GM10248 (cell line): ENCODE results near the gene ELP4.
"Not testable (repeated sequence)": the region's sequence is repeated elsewhere in the genome, so short reads cannot be mapped to it uniquely, and the experiment has no call there.

Experiments
- CTCF ChIA-PET: fragments of 300-600 bp; sonication (Branson Sonifier 250); formaldehyde crosslinking; extraction: SDS; loops from one replicate; lab custom pipeline; 2021; ENCODE audit warnings: antibody characterized with exemption; lab: Yijun Ruan, JAX
- POLR2A ChIA-PET: fragments of 350-650 bp; sonication (Branson Sonifier 250); formaldehyde crosslinking; extraction: SDS; loops from one replicate; lab custom pipeline; 2020; ENCODE audit warnings: antibody characterized with exemption; lab: Yijun Ruan, JAX
- DNase-seq: peaks from one replicate; pipeline ENCODE4 v3.0.0; 2012; ENCODE audit errors: extremely low spot score
- CTCF ChIP-seq: IDR thresholded peaks from 2 replicates; pipeline ENCODE4 v1.5.1; 2012; ENCODE audit warnings: mild to moderate bottlenecking, low read depth; ENCODE audit errors: extremely low read depth, missing control alignments, control extremely low read depth

The ELP4 gene

GRCh38 chr11:31728432-31728831 lies 218.9 kb downstream of the ELP4 start:
- no peak for TF ChIP-seq CTCF
- no peak for DNase-seq
- ChIA-PET POLR2A (no interaction called here), CTCF (interaction anchor here (1.1 kb wide), 1 partner anchor 31 kb away, joined by 3 read pairs; no protein-coding TSS in a partner anchor)

- TF ChIP-seq CTCF: no peak
- POLR2A ChIA-PET: no interaction called here
- CTCF ChIA-PET: no interaction called here
- DNase-seq: no peak
These were observed 230.6 kb downstream of the ELP4 start for GRCh38 chr11:31740131-31740530.

GRCh38 chr11:31740731-31741368 lies 231.3 kb downstream of the ELP4 start:
- POLR2A ChIA-PET, CTCF ChIA-PET, DNase-seq: not testable (repeated sequence)

- POLR2A ChIA-PET: no interaction called here
- no peak for TF ChIP-seq CTCF
- DNase-seq: no peak
- CTCF ChIA-PET: no interaction called here
These were observed 238.0 kb downstream of the ELP4 start for GRCh38 chr11:31747581-31747980.

- POLR2A ChIA-PET: no interaction called here
- no peak for TF ChIP-seq CTCF
- CTCF ChIA-PET: interaction anchor here (1.0 to 1.3 kb wide), 2 partner anchors 27 to 228 kb away, joined by 3 read pairs; no protein-coding TSS in a partner anchor
- no peak for DNase-seq
These were observed 247.8 kb downstream of the ELP4 start for GRCh38 chr11:31757260-31757835.

- TF ChIP-seq CTCF: no peak
- DNase-seq: no peak
- POLR2A ChIA-PET: no interaction called here
- CTCF ChIA-PET: interaction anchor here (1.0 to 1.2 kb wide), 2 partner anchors 8 to 10 kb away, joined by 3 to 4 read pairs; no protein-coding TSS in a partner anchor
These were observed 252.1 kb downstream of the ELP4 start for GRCh38 chr11:31761636-31762035.

- TF ChIP-seq CTCF: no peak
- POLR2A ChIA-PET: no interaction called here
- DNase-seq: no peak
- CTCF ChIA-PET: interaction anchor here (1.4 kb wide), 1 partner anchor 190 kb away, joined by 4 read pairs; no protein-coding TSS in a partner anchor
These were observed 253.7 kb downstream of the ELP4 start for GRCh38 chr11:31763296-31763695.
